GM18508 (cell line): ENCODE results near the gene POLR1A.

Experiments used
- ATAC-seq: cut with Tn5 transposase; IDR thresholded peaks from one replicate; pipeline ENCODE4 v1.9.1; 2021; ENCODE audit warnings: moderate number of reproducible peaks; ENCODE audit not compliant: insufficient read depth, unreplicated experiment

The POLR1A gene

DNA sequence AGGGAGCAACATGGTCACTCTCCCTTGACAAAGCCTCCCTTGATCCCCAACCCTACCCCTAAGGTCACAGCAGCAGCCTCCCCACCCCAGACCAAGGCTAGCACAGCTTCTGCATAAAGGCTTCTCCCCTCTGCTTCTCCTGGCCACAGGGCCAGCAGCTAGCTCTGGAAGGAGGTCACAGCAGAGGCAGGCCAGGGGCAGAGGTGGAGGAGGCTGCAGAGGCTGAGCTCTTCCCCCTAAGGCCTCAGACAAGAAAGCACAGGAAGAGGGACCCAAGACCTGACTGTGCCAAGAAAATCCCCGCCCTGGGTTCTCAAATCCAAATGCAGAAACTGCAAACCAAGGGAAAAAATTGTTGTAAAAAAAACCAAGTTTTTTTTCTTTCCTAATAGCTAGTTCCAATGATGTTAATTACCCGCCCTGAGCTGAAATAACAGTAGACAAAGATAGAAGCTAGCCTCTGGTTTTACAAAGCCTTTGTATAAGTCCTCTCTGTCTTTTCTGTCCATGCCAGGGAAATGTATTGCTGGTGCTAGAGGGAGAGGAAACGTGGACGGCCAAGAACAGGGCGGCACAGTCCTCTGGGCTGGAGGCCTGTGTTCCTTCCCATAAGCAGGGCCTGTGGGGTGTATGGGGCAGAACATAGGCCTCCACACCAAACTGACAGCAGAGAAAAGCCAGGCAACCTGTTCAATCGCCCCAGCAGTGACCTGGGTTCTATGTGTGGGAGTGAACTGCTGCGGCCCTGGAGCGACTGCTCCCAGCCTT, 79.5 kb downstream of the POLR1A start:
- ATAC-seq, result no peak

DNA sequence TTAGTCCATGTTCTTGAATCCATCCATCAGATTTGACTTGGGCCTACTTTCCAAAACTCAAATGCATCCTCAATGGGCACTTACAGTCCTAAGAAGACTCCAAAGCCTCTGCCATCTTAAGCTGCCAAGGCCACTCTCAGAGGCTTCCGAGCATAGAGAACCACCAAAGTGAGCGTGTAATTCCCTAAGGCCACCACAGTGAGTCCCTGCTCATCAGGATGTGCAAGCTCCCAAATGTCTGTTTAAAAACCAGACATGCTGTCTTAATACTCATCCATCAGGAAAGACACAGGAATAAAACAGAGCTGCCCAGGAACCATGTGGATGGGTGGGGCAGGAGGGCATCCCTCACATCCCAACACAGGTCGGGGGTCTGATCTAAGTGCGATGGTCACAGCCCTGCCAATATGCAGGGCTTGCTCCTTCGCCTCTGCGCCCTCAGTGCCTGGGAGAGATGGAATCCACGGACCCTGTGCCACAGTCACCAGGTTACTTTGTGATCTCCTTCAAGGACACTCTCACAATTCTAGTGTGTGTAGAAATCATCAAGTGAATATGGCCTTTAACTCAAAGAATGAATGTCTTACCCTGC, 80.4 kb downstream of the POLR1A start:
- ATAC-seq, result no peak

DNA sequence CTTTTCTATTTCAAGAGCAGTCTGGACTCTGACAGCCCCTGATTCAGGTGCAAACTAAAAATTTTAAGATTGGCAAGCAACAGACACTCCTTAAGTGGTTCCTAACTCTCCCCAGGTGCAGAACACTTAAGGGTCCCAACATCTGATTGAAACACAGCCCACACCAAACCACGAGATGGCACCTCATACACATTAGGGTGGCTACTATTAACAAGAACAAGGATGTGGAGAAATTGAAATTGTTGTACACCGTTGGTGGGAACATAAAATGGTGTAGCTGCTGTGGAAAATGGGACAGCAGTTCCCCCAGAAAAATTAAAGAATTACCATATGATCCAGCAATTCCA, 82.3 kb downstream of the POLR1A start:
- ATAC-seq, result no peak

DNA sequence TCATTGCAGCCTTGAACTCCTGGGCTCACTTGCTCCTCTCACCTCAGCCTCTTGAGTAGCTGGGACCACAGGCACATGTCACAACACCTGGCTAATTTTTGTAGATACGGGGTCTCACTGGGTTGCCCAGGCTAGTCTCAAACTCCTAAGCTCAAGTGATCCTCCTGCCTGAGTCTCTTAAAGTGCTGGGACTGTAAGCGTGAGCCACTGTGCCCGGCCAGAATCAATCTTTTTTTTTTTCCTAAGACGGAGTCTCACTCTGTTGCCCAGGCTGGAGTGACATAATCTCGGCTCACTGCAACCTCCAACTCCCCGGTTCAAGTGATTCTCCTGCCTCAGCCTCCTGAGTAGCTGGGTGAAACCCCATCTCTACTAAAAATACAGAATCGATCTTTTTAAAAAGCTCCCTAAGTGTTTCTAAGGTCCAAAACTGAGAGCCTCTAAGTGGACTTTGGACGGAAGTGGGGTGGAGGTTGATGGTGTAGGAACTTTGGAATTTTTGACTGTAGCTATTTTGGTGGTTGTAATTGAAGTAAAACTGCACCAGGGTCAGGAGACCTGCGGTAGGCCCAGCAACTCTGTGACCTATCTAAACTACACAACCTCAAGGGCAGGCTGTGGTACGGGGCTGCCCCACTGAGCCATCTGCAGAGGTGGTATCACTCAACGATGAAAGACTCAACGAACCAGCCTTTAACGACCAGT, 82.9 kb downstream of the POLR1A start:
- no peak for ATAC-seq

DNA sequence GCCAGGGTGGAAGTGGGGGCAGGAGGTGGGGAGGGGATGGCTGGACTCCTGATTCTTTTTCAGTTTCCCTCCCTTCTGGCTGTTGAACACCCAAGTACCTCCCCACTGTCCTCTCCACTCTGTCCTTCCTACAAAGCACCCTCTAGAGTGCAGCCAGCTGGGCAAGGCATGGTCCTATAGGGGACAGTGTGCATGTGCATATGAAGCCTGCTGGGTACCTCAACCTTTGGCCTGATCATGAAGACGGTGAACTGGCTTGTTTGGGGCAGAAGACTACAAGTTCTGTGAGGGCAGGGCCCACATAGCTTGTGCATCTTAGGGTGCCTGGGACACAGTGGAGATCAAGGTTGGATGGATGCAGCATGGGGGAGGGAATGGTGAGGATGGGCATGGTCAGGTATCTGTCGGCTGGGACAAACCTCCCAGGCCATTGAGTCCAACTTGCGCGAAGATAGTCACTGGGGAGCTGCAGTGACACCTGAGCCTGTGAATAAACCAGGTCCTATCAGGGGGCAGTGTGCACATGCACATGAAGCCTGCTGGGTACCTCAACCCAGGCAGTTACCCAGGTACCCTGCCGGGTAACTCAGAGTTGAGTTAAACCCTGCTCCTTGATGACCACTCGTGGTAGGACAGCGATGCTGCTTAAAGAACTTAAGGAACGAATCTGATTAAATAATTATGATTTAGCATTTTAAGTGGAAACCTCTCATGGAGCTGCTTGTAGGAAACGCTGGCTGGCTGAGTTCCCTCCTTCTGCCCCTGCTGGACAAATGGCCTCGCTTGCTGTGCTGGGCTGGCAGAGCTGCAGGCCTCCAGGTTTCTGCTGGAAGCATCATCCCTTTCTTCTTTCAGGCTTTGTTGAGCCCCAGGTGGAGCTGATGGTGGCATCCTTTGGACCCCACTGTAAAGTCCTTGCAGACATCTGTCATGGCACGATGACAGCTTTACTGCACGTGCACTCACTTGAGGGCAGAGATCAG, 84.0 kb downstream of the POLR1A start:
- ATAC-seq, result no peak

DNA sequence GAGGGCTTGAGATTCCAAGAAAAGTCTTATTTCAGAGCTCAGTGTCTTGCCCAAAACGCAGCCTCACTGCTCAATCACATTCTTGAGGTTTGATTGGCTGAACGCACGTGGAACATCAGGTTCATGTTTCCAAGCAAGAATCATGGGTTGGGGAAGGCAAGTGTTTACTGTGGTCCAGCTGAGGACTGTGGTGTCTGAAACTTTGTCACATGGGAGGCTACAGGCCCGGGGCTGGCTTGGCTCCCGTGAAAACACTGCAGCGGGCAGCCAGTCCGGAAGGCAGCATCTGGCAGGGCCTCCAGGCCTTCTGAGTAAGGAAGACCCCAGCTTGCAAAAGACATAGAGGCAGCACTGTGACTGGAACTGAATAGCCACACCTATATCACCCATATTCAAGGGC, 84.7 kb downstream of the POLR1A start:
- no peak for ATAC-seq

DNA sequence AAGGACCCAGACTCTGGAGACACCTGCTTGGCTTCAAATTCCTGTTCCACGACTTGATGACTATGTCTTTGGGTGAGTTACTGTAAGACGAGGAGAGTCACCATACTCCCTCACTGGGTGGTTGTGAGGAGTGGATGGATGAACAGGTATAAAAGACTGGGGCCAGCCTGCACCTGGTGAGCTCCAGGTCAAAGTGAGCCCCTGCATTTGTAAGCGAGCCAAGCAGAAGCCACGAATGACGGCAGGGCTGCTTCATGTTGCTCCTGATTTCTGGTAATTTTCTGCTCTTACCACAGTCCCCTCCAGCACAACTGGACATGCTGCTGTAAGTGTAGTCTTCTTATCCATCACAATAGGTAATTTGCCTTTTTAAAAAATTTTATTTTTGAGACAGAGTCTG, 86.6 kb downstream of the POLR1A start:
- no peak for ATAC-seq

DNA sequence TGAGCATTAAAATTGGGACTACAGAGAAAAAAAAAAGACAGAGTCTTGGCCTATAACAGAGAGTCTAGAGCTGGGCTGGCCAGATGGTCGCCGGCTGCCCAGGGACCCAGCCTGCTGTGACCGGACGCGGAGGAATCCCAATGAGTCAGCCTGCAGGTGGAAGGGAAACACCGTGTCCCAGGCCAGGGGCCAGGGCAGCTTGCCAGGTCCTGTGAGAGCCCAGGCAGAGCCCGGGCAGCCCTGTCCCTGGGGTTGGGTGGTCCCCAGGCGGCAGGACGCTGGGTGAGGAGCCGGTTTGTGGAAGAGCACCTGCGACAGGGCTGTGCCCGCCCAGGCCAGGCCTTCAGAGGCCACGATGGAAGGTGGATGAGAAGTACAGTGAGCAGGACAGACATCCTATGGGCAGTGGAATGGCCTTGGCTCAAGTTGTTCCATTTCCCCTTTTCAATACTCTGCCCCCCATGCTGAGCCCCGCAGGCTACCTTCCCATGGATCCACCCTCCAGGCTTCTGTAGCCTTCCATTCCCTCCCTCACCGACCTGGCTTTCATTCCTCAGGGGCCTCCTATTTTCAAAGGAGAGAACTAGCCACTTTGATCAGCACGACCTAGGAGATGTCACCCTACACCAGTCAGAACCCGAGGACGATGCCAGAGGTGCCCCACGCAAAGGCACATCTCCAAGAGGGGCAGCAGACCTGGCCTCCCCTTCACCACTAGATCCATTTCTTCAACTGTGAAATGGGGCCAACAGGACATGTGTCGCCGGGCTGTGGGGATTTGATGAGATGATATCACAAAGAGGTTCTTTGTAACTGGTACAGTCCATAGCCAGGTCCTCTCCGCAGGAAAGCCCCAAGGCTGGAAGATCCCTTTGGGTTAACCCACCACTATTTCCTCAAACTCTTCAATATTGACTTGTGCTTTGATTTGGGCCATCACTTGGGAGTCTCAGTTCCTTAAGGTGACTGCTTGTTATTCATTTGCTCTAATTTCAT, 87.5 kb downstream of the POLR1A start:
- no peak for ATAC-seq

DNA sequence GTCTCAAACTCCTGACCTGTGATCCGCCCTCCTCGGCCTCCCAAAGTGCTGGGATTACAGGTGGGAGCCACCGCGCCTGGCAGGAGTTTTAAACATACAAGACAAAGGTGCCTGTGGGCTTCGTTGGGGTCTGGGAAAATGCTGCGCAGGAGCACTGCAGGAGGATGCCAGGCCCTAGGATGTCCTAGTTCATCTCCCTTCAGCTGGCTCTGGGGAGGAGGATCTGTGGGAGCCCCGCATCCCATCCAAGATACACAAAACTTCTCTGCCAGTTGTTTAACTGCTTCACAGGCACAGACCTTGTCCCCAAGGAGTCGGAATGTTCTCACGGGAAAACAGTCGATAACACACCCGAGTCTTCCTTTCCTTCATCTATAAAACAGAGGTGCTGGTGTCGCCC, 89.1 kb downstream of the POLR1A start:
- ATAC-seq, result no peak

DNA sequence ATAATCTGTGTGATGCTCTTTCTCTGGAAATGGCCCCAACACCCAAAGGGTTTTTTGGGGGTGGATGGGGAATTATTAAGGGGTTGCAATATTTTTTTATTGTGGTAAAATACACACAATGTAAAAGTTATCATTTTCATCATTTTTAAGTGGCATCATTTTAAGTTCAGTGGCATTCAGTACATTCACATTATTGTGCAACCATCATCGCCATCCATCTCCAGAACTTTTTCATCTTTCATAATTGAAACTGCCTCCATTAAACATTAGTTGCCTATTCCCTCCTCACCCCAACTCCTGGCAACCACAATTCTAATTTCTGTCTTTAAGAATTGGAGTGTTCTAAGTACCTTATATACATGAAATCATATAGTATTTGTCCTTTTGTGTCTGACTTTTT, 90.0 kb downstream of the POLR1A start:
- ATAC-seq, result no peak

DNA sequence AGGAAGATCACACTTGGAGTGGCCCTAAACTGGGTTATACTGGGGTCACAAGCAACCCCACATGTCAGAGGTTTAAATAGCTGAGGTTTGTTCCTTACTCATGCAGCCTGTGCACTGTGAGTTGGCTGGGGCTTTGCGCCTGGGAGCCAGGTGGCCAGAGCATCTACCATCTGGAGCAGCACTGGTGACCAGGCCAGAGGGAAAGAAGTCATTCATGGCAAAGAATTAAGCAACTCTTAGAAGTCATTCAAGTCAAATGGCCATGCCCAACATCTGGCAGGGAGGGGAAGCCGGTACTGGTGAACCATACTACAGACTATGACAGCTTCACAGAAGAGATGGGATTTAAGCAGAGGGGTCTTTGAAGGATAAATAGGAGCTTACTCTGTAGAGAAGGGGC, 90.7 kb downstream of the POLR1A start:
- ATAC-seq, result no peak

DNA sequence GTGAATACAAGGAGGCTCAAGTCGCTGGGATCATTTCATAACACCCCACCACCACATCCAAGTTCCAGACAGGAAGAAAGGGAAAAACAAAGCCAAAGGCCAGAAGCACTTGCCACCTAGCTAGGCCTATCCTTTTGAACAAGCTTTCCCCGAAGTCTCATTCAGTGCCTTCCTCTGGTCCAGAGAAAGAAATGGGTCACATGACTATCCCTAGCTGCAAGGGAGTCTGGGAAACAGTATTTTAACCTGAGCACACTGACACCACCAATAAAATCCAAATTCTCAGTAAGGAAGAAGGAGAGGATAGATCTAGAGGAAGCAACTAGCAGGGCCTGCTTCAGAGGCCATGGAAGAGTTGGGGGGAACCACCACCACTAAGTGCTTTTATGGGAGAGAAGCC, 91.2 kb downstream of the POLR1A start:
- no peak for ATAC-seq

DNA sequence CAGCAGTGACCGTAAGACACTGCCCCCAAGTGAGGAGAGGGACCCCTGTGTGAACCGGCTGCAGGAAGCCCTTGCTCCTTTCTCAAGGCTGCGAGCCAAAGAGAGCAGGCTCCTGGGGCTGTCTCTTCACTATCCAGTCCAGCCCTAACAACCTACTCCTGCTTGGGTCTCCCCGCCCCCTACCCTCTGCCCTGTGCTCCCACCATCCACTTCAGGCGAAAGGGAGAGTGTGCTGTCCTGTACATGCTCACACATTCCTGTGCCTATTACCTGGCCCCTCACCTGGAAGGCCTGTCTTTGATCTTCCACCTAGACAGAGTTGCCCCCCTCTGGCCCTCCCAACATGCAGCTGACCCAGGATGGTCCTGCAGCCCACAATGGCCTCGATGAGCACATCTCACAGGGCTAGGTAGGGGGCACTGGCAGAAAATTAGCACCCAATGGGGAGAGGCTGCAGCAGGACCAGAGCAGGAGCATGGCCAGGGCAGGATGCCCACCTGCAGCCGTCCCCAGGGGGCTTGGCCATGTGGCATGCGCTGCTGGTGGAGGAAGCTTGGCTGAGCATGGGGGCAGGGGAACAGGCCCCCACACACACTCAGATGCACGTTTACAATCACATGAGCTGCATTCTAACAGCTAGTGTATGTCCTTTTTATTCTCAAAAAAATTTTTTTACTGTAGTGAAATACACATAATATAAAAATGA, 93.5 kb downstream of the POLR1A start:
- ATAC-seq, result no peak

DNA sequence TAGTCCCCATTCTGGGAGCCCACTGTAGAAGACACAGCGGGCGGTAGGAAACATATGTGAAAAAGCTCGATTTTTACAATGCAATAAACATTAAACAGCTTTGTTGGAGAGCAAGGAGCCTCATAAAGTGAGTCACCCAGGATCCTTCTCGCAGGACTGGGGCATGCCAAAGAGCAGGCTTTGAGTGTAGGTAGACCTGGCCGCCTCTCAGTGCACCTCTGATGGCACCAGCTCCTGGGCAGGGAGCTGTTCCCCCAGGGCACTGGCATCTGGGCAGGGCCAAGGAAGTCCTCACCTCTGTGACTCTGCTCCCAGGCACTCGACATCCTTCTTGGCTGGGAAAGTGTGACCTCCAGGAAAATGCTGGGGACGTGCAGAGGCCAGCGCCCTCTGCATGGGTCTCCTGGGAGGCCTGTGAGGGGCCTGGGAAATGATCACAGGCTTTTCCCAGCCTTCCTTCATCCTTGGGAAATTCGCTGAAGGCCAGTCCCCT, 94.2 kb downstream of the POLR1A start:
- ATAC-seq, result no peak

DNA sequence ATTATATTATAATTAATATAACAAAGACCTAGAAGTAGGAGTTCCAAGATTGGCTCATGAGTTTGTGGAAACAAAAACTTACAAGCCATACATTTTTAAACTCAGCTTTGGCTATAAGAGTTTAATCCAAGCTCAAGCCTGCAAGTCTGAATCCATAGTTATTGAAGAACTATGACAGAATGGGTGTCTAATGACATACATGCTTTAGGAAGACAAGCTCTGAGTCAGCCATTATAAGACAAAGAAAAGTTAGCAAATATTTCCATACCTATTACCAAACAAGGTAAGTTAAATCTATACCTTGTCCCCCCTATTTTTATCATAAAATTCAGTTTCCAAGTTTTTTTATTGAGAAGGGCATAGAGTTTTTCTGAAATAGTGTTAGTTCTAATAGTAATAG, 95.6 kb downstream of the POLR1A start:
- no peak for ATAC-seq

DNA sequence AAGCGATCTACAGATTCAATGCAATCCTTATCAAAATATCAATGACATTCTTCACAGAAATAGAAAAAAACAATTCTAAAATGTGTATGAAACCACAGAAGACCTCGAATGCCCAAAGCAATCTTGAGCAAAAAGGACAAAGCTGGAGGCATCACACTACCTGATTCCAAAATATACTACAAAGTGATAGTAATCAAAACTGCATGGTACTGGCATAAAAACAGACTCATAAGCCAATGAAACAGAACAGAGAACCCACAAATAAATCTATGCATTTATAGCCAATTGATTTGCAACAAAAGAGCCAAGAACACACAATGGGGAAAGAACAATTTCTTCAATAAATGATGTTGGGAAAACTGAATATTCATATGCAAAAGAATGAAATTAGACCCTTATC, 99.2 kb downstream of the POLR1A start:
- ATAC-seq, result no peak

DNA sequence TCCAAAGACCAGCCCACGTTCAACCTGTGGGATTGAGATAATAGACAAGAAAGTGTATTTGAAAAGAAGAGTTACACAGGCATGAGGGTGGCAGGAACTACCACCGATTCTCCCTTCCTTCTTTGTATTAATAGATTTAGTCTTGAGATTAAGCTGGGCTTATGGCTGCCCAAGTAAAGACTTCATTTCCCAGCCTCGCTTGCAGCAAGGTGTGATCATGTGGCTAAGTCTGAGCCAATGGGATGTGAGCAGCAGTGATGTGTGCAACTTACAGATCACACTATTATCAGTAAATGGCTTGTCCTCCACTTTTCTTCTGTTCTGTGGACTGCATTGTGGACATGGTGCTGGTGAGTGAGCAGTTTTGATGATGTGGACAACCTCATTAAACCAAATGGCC, 101.7 kb downstream of the POLR1A start:
- no peak for ATAC-seq

DNA sequence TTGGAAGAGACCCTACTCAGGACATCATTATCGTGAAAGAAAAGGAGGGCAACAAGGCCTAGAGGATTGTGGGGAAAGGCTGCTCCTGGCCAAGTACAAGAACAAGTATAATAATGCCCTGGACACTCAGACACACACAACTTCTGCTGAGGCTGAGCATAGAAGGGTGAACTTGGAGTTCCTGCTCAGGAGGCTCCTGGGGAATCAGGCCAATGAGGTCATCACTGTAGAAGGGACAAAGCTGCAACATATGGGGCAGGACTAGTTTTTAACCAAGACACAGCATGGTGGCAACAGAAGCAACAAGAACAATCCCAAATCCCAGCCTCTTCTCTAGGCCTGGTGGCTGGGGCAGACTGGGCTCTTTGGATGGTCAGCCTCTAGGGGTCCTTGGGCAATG, 102.6 kb downstream of the POLR1A start:
- no peak for ATAC-seq

DNA sequence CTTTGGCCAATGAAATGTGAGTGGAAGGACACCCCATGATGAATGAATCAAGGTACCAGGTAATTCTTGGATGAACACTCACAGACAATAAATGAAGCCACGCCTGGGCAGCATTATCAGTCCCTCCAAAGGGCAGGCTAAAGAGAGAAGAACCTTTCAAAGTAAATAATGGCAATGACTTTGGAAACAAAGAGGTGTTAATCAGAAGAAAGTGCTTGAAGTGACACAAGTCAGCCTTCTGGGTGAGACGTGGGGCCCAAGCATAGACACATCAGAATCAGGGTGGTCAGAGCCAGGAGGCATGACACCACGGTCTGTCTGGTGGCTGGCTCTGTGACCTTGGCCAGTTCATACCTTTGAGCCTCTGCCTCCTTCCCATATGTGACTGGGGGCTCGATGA, 103.3 kb downstream of the POLR1A start:
- no peak for ATAC-seq
